M059J (cell line): ENCODE results near the gene DGKD. TPM values are rescaled to one million over a fixed set of nuclear protein-coding genes. Genes with fewer than 3 reads are reported as not detected.
A peak's percentile ranks its signal among the peaks of the same experiment; 100 is the strongest.

Experiments
- DNase-seq: peaks from one replicate; pipeline ENCODE4 v3.0.0-alpha.2; 2012; ENCODE audit warnings: low read depth
- total RNA-seq: library from RNA; depleted of rRNA; stranded (reverse); fragments of >200 nt; shearing (Covaris generic); gene quantifications from 2 replicates; pipeline ENCODE4 v1.2.3, GENCODE V29; 2014

The DGKD gene
- total RNA-seq, 1 experiment from 2014 or later = 16.5 TPM

DNA sequence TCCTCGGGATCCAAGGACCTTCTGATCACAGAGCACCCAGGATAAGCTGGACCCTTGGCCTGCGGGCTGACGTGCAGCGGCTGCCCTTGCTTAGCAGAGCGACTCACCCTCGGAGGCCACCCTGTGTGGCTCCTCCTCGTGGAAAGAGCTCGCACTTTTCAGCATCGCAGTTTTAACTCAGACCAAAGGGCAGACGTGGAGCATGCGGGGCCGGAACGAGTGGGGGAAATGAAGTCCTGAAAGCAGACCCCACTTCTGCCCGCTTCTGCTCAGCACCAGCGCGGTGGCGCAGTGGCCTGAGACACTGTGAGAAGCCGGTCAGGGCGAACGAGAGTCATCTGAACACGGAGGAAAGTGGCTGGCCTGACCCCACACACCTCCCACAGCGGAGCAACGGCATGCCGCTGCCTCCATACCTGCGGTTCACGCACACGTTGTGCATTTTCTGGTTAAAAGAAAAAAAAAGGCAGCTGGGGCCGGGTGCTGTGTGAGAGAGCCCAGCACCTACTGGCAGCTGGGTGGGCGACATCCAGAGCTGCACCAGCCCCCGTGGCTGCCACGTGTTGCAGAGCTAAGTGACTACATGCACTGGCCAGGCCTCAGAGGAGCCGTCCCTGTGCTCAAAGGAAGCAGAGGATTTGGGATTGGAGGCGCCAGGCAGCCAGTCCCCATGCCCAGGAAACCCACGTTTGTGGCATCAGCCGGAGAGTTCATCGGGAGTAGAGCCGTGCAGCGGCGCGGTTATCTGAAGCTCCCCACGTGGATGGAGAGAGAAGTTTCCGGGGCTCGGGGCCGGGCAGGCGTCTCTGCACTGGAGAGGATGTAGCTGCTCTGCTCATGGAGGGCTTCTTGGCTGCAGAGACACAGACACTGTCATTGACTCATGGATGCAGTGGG lies 122.6 kb downstream of the DGKD start:
- DNase-seq = no peak

DNA sequence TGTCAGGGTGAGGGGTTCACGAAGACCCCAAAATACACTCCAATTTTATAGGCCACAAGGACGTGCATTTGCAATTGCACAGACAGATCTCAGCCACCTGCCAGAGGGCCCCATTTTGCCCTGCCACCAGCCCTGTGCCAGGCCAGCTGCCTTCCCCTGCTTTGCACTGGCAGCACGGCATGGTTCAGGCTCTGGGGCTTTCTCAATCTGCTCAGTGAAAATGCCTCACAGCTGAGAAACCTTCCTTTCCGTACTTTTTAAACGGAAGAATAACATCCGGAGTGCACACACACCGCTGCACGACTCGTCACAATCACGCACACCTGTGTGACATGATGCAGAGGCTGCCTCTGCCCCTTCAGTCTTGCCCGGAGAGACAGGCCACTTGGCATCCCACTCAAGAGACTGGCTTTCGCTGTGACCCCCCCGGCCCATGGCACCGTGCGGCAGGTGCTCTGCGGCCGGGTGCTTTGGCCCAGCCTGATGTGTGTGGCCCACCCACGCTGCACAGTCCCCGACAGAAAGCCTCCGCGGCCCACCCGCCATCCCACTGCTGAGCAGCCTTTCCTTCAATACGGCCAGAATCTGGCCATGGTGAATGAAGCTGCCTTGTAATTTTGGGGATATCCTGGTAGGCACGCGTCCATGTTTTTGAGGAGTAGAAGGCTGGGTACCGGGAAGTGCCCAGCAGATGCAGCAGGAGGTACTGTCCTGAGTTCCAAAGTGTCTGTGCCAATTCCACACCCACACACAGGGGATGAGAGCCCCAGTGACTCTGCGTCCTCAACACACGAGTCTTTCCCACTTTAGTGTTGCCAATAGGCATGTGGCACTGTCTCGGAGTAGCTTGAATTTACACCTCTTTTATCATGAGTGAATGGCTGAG lies 123.5 kb downstream of the DGKD start:
- no peak for DNase-seq

DNA sequence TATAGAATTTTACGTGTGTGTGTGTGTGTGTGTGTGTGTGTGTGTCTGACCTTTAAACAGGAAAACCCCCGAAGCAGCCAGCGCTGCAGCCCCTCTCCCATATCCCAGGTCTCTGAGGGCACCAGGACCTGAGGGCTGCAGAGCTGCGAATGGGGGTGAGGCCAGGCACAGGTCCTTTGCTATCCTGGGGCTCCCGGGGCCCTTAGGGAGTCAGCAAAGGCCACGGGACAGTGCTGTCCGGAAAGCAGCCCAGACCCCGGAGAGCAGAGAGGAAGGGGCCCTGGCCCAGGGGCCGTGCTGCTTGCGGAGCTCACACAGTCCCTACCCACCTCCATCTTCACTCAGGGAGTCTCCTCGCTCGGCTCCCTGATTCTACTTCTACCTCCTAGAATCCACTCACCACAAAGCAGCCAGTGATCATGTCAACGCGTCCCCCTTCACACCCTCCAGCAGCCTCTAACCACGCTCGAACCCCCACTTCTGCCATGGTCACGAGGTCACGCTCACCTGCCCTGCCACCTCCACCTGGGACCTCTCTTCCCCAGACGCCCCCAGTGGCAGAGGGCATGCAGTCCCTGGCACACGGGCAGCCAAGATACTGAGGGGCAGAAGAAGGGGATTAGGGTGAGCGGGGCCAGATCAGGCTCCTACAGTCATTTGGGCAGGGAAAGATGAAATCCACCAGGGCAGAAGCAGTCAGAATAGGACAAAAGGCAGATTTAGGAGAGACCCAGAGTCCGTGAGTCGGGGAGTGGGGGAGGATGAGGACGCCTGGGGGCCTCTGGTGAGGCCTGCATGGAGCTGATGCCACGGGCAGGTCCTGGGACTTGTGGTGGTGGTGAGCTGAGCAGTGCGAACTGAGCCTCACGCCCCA lies 125.6 kb downstream of the DGKD start:
- DNase-seq = no peak

DNA sequence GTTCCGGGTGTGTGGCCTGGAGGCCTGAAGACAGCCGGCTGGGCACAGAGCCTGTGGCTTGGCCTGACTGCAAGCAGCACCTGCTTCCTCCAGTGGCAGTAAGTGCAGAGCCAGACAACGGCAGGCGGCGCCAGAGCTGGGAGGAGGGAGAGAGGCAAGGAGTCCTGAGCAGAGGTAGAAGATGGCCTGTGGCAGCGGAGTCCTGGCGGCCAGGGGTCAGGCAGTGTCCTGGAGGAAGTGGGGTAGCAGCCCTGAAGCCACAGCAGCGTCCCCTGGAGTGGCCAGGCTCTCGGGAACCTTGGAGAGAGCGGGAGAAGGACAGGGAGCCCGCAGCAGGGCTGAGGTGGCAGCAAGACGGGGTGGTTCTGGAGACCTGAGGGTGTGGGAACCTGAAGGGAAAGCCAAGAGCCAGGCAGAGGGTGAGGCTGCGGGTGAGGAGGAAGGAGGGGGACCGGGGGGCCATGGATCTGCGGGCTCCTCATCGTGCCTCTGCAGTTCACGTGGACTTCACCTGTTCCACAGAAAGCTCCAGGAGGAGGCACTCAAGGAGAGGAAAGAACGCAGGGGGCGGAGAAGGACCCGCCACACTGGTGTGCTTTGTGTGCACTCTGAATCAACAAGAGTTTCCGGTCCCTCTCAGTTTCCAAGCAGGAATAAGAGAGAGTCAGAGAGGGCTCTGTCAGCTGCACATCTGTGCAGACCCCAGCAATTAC lies 126.4 kb downstream of the DGKD start:
- DNase-seq = peak; percentile 36

DNA sequence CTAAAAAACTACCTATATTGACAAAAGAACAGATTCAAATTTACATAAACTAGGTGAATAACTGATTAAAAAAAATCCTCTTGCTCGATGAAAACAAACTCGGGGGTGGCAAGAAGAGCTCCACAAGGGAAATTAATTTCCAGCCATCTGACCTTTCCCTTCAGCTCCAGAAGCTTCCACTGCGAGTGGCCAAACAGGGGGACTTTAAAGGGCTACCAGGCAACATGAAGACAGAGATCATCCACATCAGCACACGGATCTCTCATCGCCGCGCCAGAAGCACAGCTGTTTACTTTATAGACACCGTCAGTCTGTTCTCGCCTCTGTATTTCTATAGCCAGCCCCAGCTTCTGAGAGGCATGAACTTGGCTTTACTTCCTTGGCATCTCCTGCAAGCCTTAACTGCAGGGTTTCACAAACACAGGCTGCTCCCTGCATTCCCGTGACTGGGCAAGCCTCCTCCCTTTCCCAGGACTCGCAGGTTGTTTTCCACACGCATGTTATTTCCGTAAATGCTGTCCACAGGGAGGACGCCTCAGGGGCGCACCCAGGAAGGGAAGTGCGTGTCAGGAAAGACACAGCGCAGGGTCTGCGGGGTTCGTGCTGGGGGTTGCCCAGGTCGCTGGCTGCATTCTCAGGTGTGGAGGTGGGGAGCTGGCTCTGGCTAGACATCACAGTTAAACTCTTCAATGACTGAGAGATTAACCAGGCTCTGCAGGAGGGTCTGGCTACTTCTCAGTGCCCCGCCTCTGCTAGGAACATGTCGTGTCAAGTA lies 127.3 kb downstream of the DGKD start:
- DNase-seq = no peak

DNA sequence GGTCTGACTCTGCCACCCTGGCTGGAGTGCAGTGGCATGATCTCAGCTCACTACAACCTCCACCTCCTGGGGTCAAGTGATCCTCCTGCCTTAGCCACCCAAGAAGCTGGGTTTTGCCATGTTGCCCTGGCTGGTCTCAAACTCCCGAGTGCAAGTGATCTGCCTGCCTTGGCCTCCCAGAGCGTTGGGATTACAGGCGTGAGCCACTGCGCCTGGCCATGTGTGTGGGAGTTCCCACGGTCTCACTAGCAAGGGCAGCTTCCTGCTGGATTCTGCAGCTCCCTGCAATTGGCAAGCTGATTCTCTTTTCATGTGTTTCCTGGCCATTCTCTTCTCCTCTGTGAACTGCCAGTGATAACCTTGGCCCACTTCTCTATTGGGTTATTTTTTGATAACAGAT lies 128.3 kb downstream of the DGKD start:
- no peak for DNase-seq

DNA sequence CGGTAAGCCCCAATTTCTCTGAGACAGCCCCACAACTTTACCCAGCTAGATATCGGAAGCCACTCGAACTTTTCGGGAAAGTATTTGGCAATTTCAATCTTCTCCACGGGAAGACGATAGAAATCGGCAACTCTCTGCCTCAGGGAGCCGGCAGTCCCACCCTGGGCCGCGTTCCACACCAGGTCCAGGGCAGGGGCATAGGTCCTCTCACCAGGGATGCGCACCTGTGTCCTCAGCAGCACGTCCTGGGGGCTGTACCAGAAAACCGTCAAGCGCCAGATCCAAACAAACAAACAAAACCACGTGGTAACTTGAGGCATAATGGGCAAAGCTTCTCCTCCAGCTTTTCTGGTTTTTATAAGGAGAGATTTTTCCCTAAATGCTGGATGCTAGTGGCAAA lies 131.4 kb downstream of the DGKD start:
- no peak for DNase-seq

DNA sequence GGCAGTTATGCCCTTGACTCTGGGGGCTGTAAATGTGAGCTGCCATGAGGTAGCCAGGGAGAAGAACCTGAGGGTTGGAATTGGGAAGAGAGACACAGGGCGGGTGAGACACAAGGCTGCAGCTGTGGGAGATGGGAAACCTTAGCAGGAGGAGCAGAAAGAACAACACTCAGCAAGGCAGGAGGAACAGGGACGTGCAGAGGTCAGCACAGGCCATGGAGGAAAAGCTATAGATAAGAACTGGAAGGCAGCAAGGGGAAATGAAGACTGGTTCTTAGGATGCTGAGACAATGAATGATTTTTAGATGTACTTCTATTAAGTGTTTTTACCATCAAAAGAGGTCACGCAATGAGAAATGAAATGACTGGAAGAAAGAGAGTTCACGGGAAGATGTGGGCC lies 132.1 kb downstream of the DGKD start:
- no peak for DNase-seq

DNA sequence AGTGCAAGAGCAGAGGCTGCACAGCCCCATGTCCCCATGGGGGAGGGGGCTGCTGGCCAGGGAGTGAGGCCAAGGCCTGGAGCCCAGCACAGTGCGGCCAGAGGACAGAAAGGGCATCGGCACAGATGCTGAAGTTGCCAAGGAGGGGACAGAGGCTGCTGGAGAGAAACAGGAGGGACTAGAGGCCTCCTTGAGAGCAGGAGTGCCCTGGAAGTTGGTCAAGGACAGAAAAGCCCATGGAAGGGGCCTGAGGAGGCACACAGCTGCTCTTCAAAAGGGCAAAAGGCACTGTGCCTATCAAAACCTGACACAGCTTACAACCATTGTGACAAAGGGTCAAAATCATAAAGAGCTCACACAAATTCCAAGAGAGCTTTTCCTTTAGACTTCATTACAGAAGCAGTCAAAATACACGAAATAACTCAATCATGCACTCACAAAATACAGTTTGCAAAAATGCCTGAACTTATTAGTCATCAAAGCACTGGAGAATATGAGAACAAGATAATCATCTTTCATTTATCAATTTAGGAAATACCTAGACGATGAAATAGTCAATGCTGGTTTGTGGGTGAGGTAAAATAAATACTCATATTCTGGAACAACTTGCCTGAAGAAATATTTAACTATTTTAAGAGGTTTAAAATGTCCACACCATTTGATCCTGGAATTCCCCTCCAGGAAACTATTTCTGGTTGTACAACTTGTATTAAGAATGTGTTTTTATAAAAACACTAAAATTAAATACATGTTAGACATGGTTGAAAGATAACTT lies 132.7 kb downstream of the DGKD start:
- DNase-seq = peak; percentile 90

DNA sequence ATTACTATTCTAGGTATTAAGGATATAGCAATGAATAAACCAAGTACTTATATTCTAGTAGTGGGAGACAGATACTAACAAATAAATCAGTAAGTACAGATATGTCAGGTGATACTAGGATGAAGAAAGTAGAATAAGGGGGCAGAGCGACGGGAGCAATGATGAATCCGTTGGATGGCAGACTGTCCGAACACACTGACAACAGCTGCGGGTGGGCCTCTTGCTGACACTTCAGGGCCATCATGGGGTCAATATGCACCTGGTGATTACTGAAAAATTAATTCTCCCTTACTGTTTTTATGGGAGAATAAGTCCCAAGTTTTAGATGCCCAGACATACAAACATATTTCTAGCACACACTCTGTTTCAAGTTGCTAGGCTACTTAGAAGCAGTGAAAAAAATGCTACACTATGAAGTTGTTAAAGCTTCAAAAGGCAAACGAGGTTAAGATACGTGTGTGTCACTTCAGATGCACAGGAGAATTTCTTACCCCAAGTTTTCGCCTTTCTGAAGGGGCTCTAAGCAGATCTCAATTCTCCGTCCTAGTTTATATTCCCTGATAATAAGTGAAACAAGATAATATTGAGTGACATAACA lies 133.6 kb downstream of the DGKD start:
- DNase-seq = peak; percentile 57

DNA sequence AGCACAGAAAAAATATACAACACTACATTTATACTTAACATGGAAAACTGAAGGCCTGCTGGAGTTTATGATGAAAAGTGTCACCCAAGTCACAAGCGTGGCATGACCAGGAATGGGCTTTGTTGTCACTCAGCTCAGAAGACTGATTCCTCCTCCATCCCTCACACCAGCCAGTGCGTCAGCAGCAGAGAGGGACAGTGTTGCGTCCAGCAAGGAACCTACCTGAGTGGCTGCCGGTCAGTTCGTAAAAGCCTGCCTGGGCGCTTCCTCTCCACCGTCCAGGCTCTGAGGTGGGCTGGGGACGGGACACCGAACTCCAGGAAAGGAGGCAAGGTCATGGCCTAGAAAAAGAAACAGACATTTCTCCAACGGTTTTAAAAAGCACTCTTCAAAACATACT lies 134.8 kb downstream of the DGKD start:
- no peak for DNase-seq

DNA sequence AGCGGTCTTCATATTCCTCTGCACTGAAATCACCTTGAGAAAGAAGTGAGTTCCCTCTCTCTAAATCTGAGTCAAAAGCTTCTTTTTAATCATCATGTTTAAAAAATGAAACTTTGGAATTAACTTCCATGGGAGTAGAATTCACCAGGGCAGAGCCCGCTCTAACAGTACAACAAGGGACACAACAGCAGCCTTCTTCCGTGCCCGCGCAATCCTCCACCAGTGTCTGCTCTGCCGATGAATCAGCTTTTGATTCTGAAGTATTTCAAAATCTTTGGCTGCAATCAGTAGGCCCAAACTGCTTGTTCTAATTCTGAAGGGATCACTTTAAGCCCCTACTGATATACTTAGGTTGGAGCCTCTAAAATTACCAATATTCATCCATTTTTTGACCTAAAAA lies 135.4 kb downstream of the DGKD start:
- DNase-seq = no peak

DNA sequence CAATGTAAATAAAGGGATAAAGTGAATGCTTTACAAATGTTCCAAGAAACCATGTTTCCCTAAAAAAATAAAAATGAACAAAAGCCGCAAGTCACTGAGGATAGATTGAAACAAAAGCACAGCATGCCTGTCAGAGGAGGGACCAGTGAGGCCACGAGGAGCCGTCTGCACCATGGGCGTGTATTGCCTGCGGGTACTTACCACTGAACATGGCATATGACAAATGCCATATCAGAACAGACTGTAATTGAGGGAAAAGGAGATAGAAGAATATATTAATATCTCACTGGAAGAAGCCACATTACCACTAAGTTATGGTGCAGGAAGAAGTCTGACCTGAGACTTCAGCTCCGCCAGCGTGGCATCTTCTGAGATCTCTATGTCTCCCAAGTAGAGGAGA lies 136.5 kb downstream of the DGKD start:
- no peak for DNase-seq

DNA sequence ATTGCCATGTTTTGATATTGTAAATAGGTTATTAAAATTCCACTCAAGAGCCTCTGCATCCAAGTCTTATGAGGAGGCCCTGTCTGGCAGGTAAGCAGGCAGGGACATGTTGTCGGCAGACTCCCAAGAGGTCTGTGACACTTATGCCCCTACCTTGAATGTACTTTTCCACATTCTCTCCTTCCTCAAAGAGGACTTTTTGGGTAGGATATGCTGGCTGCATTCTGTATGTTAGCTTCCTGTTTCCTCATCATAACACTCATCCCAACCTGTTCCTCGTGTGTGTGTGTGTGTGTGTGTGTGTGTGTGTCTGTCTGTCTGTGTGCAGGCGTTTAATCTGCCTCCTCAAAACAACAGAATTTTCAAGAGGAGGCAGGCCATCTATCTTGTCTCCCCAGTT lies 137.0 kb downstream of the DGKD start:
- no peak for DNase-seq

DNA sequence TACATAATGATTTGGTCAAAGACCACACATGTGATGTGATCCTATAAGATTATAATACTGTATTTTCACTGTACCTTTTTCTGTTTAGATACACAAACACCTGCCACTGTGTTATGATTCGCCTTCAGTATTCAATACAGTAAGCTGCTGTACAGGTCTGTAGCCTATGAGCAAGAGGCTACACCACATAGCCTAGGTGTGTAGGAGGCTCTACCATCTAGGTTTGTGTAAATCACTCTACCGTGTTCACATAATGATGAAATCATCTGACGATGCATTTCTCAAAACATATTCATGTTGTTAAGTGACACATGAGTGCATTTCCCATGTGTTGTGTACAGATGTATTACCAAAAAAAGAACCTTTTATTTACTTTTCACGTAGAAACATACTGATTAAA lies 137.8 kb downstream of the DGKD start:
- no peak for DNase-seq

DNA sequence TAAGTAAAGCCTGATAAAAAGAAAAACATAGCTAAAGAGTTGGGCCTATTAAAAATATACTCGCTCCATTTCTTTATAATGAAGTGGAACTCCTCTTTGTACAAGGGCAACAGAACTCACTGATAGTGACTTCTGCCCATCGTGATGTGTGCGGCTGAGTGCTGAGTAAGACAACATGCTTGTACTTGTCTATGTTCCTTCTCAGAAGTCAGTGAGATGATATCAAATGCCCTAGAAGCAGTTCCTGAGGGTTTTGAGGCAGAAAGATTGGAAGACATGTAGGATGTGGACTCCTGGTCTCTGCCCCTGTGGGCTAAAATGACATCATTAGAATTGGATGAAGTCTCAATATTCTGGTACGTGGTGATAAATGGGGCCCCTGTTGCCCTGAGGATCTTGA lies 138.5 kb downstream of the DGKD start:
- DNase-seq = no peak

DNA sequence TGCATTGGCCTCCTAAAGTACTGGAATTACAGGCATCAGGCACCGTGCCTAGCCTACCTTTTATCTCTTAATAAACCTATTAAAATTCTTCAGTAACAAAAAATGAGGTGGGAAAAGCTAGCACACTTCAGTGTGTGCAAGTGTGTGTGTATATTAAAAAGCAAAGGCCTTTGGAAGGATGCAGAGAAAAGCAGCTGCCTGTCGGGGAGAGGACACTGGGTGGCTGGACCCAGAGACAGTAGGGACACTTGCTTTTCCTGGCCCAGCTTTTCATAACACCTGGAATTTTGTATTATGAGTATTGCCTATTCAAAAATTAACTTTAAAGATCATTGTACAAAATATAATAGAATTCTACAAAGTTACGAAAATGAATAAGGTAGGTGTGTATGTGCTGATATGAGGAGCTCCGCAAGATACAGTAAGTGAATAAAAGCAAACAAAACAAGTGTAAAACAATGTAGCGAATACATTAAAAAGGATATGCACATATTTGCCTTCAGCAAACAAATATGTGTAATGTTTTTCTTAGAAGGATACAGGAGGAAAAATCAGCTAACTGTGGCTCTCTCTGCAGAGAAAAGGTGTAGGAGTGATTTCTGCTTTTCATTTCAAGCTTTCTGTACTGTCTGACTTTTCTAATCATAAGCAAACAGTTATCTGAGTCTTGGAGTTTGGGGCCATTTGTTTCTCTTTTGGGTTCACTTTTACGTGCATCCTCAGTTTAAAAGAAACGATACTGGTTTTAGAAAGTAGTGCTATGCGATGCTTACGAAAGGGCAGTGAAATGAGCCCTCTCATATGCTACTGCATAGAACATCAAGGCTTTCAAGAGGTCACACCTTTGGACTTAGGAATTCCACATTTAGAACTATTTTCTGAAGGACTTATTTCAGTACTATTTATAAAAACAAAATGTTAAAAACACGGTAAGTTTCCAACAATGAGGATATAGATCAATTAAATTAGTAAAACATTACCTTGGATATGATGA lies 141.5 kb downstream of the DGKD start:
- no peak for DNase-seq

DNA sequence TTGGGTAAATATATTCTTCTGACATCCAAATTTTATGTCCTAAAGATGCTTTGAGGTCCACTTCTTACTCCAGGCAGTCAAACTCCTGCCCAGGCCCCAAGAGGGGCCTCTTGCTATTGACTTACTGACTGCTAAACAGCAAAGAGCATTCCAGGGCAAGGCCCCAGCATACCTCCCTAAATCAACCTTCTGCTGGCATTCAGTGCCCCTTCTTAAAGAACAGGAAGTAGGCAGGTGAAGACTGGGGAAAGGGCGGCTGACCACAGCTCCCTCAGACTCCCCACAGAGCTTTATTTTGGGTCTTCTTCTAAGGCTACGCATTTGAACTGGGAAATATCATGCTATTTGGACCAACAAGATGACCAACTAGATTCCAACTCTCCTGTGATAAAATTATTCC lies 143.4 kb downstream of the DGKD start:
- DNase-seq = no peak
